ENCODE measurements around the gene KARS1.
A peak's percentile ranks its signal among the peaks of the same experiment; 100 is the strongest.
"Not testable (repeated sequence)": the region's sequence is repeated elsewhere in the genome, so short reads cannot be mapped to it uniquely, and the experiment has no call there.

The KARS1 gene

GRCh38 chr16:75622761-75623605 is 24.5 kb downstream of the KARS1 start, which contains the start of gene ADAT1:
ADAT1 (minus strand) TSS chr16:75623281; CDS start chr16:75620799, 2,482 bp downstream.
- DNase-seq: peak; percentile 99

- peak; percentile 66 for DNase-seq
Observed at GRCh38 chr16:75621170-75621477, 26.3 kb downstream of the KARS1 start.

- no peak for DNase-seq
Observed at GRCh38 chr16:75620326-75621169, 26.9 kb downstream of the KARS1 start.

- no peak for DNase-seq
Observed at GRCh38 chr16:75618780-75619179, 28.7 kb downstream of the KARS1 start.

GRCh38 chr16:75617121-75617520 is 30.3 kb downstream of the KARS1 start:
- DNase-seq: no peak

- no peak for DNase-seq
Observed at GRCh38 chr16:75616521-75617010, 30.9 kb downstream of the KARS1 start.

GRCh38 chr16:75615619-75616018 is 31.8 kb downstream of the KARS1 start:
- no peak for DNase-seq

GRCh38 chr16:75614066-75614897 is 33.2 kb downstream of the KARS1 start:
- DNase-seq: no peak

GRCh38 chr16:75606507-75606906 is 41.0 kb downstream of the KARS1 start:
- no peak for DNase-seq

- DNase-seq: no peak
Observed at GRCh38 chr16:75603241-75603640, 44.2 kb downstream of the KARS1 start.

- no peak for DNase-seq
Observed at GRCh38 chr16:75599452-75600277, 47.8 kb downstream of the KARS1 start.

GRCh38 chr16:75593825-75594820 is 53.3 kb downstream of the KARS1 start:
- no peak for DNase-seq

- DNase-seq: peak; percentile 49
Observed at GRCh38 chr16:75593308-75593707, 54.2 kb downstream of the KARS1 start.

- DNase-seq: not testable (repeated sequence)
Observed at GRCh38 chr16:75591927-75592326, 55.5 kb downstream of the KARS1 start.

- peak; percentile 12 for DNase-seq
Observed at GRCh38 chr16:75590920-75591843, 56.3 kb downstream of the KARS1 start.

- DNase-seq: no peak
Observed at GRCh38 chr16:75589306-75589705, 58.2 kb downstream of the KARS1 start.

- no peak for DNase-seq
Observed at GRCh38 chr16:75588716-75589115, 58.7 kb downstream of the KARS1 start.

- DNase-seq: no peak
Observed at GRCh38 chr16:75584108-75584507, 63.4 kb downstream of the KARS1 start.

- no peak for DNase-seq
Observed at GRCh38 chr16:75579281-75579834, 68.1 kb downstream of the KARS1 start.

Measured in NCI-H82 (cell line).